ENCODE results near the gene APC. TPM values are rescaled to one million over a fixed set of nuclear protein-coding genes. Genes with fewer than 3 reads are reported as not detected.
A peak's percentile ranks its signal among the peaks of the same experiment; 100 is the strongest.
"Not testable (repeated sequence)": the region's sequence is repeated elsewhere in the genome, so short reads cannot be mapped to it uniquely, and the experiment has no call there.

Gene APC
- total RNA-seq, 1 donor from 2014 or later: 18.9 TPM

- ATAC-seq (peak; percentile 99), DNase-seq (ENCODE audit: low spot score) (no peak)
These were observed 110.6 kb downstream of the APC start for GRCh38 chr5:112848116-112848811.

GRCh38 chr5:112849912-112850311 is 112.2 kb downstream of the APC start:
- ATAC-seq (no peak), DNase-seq (ENCODE audit: low spot score) (no peak)

- ATAC-seq (no peak), DNase-seq (ENCODE audit: low spot score) (no peak)
These were observed 117.0 kb downstream of the APC start for GRCh38 chr5:112854651-112855050.

- ATAC-seq (no peak), DNase-seq (ENCODE audit: low spot score) (no peak)
These were observed 120.2 kb downstream of the APC start for GRCh38 chr5:112857866-112858265.

- DNase-seq (ENCODE audit: low spot score); ATAC-seq: not testable (repeated sequence)
These were observed 122.9 kb downstream of the APC start for GRCh38 chr5:112860571-112860928.

- ATAC-seq: peak; percentile 97
These were observed 123.4 kb downstream of the APC start, which contains the start of gene SRP19 for GRCh38 chr5:112860929-112861637. Gene SRP19, plus strand, starts transcription at chr5:112861287. Its CDS starts 90 bp downstream, at chr5:112861377.

GRCh38 chr5:112861638-112861985 is 123.9 kb downstream of the APC start:
- ATAC-seq: no peak

More at GRCh38 chr5:112860929-112861637, 123.4 kb downstream of the APC start, which contains the start of gene SRP19:
- DNase-seq (ENCODE audit: low spot score): peak; percentile 95

GRCh38 chr5:112862085-112862484 is 124.4 kb downstream of the APC start:
- no peak for ATAC-seq

More at GRCh38 chr5:112861638-112861985, 123.9 kb downstream of the APC start:
- no peak for DNase-seq (ENCODE audit: low spot score)

GRCh38 chr5:112863549-112863948 is 125.9 kb downstream of the APC start:
- ATAC-seq (peak; percentile 58), DNase-seq (ENCODE audit: low spot score) (peak; percentile 60)

More at GRCh38 chr5:112862085-112862484, 124.4 kb downstream of the APC start:
- no peak for DNase-seq (ENCODE audit: low spot score)

GRCh38 chr5:112865128-112865527 is 127.4 kb downstream of the APC start:
- ATAC-seq (no peak), DNase-seq (ENCODE audit: low spot score) (no peak)

- ATAC-seq: no peak
- no peak for DNase-seq (ENCODE audit: low spot score)
These were observed 129.1 kb downstream of the APC start for GRCh38 chr5:112866739-112867138.

GRCh38 chr5:112867411-112867810 is 129.7 kb downstream of the APC start:
- ATAC-seq (no peak), DNase-seq (ENCODE audit: low spot score) (no peak)

GRCh38 chr5:112869948-112870347 is 132.3 kb downstream of the APC start:
- ATAC-seq: no peak
- DNase-seq (ENCODE audit: low spot score): no peak

GRCh38 chr5:112870966-112871365 is 133.3 kb downstream of the APC start:
- DNase-seq (ENCODE audit: low spot score): no peak
- no peak for ATAC-seq

- DNase-seq (ENCODE audit: low spot score): no peak
- ATAC-seq: no peak
These were observed 138.7 kb downstream of the APC start for GRCh38 chr5:112876362-112876761.

- ATAC-seq (no peak), DNase-seq (ENCODE audit: low spot score) (no peak)
These were observed 140.4 kb downstream of the APC start for GRCh38 chr5:112878101-112878500.

- no peak for DNase-seq (ENCODE audit: low spot score)
- ATAC-seq: no peak
These were observed 141.1 kb downstream of the APC start for GRCh38 chr5:112878760-112879159.

GRCh38 chr5:112880219-112880964 is 142.7 kb downstream of the APC start:
- ATAC-seq (no peak), DNase-seq (ENCODE audit: low spot score) (no peak)

GRCh38 chr5:112883192-112883591 is 145.5 kb downstream of the APC start:
- ATAC-seq (no peak), DNase-seq (ENCODE audit: low spot score) (no peak)

- DNase-seq (ENCODE audit: low spot score) (no peak), ATAC-seq (peak; percentile 33)
These were observed 147.3 kb downstream of the APC start for GRCh38 chr5:112885001-112885400.

GRCh38 chr5:112886975-112887374 is 149.3 kb downstream of the APC start:
- ATAC-seq (no peak), DNase-seq (ENCODE audit: low spot score) (no peak)

- DNase-seq (ENCODE audit: low spot score): not testable (repeated sequence)
These were observed 154.4 kb downstream of the APC start for GRCh38 chr5:112892066-112892465.

More at GRCh38 chr5:112892066-112892465, 154.4 kb downstream of the APC start:
- ATAC-seq: not testable (repeated sequence)

Measured in left lobe of liver (tissue), 2 donors.